ENCODE data around the gene CSNK1E.

Gene CSNK1E

DNA sequence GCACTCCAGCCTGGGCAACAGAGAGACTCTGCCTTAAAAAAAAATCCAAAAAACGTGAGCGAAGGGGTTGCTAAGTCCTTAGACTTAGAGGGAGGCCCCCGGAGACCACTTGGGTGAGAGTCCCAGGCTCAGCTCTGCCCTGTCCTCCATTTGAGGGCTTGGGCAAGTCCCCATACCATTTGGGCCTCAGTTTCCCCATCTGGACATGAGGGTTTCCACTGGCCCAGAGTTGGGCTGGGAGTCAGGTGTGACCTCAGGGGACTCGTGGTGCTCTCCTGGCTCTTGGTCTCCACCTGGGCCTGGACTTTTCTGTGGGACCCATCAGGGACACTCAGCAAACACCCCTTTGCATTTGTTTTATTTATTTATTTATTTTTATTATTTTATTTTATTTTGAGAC lies 35.2 kb upstream of the CSNK1E start:
- DNase-seq (ENCODE audit: low spot score), result no peak
- TF ChIP-seq CTCF (IDR thresholded peaks at IDR 0.05; ENCODE audit: extremely low read depth, insufficient read depth, missing control alignments), result no peak
- in situ Hi-C loops (cut with MboI; ENCODE audit: low pct_unique_long_range_greater_than_20kb, low sequenced_read_pairs, unreplicated experiment), result no loop called here

- in situ Hi-C loops (cut with MboI; ENCODE audit: low pct_unique_long_range_greater_than_20kb, low sequenced_read_pairs, unreplicated experiment), result no loop called here
- no peak for TF ChIP-seq CTCF (IDR thresholded peaks at IDR 0.05; ENCODE audit: extremely low read depth, insufficient read depth, missing control alignments)
- DNase-seq (ENCODE audit: low spot score), result no peak
Measured at GRCh38 chr22:38350444-38351359, 33.5 kb upstream of the CSNK1E start.

GRCh38 chr22:38348751-38349496 lies 31.7 kb upstream of the CSNK1E start:
- in situ Hi-C loops (cut with MboI; ENCODE audit: low pct_unique_long_range_greater_than_20kb, low sequenced_read_pairs, unreplicated experiment), result no loop called here
- no peak for TF ChIP-seq CTCF (IDR thresholded peaks at IDR 0.05; ENCODE audit: extremely low read depth, insufficient read depth, missing control alignments)
- DNase-seq (ENCODE audit: low spot score), result no peak

- no peak for DNase-seq (ENCODE audit: low spot score)
- in situ Hi-C loops (cut with MboI; ENCODE audit: low pct_unique_long_range_greater_than_20kb, low sequenced_read_pairs, unreplicated experiment), result no loop called here
- TF ChIP-seq CTCF (IDR thresholded peaks at IDR 0.05; ENCODE audit: extremely low read depth, insufficient read depth, missing control alignments), result no peak
Measured at GRCh38 chr22:38347944-38348750, 30.9 kb upstream of the CSNK1E start.

DNA sequence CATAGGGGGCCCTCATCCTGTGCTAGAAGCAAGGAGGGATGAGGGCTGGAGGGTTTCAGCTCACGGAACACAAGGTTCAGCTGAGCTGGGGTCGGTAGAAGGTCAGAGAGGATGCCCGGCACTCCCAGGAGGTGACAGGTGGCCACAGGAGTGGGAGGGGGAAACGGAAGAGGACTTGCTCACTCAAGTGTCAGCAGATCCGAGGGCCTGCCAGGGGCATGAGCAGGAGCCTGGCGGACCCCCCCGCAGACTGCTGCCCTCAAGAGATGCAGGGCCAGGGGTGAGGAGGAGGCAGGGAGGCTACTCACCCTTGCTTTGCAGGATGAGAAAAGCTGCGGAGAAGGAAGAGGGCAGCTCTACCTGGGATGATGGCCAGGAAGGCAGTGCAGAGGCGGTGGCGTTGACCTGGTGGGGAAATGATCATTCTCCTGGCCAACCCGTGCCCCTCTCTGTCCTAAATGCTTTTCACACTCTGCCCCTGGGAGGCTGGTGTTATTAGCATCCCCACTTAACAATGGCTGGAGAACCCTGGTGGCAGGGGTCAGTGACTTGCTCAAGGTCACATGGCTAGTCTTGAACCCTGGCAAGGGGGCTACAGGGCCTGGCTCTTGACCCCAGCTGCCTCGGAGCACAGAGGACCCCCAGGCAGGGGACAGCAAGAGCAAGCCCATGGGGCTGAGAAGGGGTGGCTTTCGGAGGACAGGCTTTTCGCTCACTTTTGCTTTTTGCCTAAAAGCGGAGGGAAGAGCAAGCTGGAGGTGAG lies 30.1 kb upstream of the CSNK1E start:
- no peak for DNase-seq (ENCODE audit: low spot score)
- in situ Hi-C loops (cut with MboI; ENCODE audit: low pct_unique_long_range_greater_than_20kb, low sequenced_read_pairs, unreplicated experiment), result no loop called here
- TF ChIP-seq CTCF (IDR thresholded peaks at IDR 0.05; ENCODE audit: extremely low read depth, insufficient read depth, missing control alignments), result no peak
